H7 (cell line): ENCODE data around the gene MAST4. TPM values are rescaled to one million over a fixed set of nuclear protein-coding genes. Genes with fewer than 3 reads are reported as not detected.

Experiments
- DNase-seq: peaks from one replicate; pipeline ENCODE4 v3.0.0; 2012
- H3K27me3 ChIP-seq: 2 replicates; pipeline ENCODE4 v1.6.0; 2011; ENCODE audit warnings: mild to moderate bottlenecking, low read length; ENCODE audit not compliant: control insufficient read depth, insufficient read depth
- H3K36me3 ChIP-seq: replicated peaks from 2 replicates; pipeline ENCODE4 v1.5.1; 2011; ENCODE audit warnings: low read length; ENCODE audit not compliant: control insufficient read depth, insufficient read depth
- H3K4me3 ChIP-seq: 2 replicates; pipeline ENCODE4 v1.5.1; 2011; ENCODE audit warnings: low read depth, mild to moderate bottlenecking, control low read depth, low read length, moderate library complexity; ENCODE audit not compliant: insufficient read depth
- total RNA-seq: library from RNA; depleted of rRNA; stranded (reverse); fragments of >200 nt; shearing (Covaris generic); gene quantifications from 2 replicates; pipeline ENCODE4 v1.2.3, GENCODE V29; 2014

The MAST4 gene
- total RNA-seq, 1 experiment from 2014 or later, result 1.6 TPM

GRCh38 chr5:66717455-66718373, 121.5 kb downstream of the MAST4 start:
- Histone ChIP-seq H3K27me3 (no peaks in the 10 kb centered on the region), H3K4me3 (no peak overlapping the region), H3K36me3 (no peaks in the 10 kb centered on the region)
- no peak for DNase-seq

- no peak overlapping the region for H3K4me3 ChIP-seq
- DNase-seq, result no peak
- H3K27me3 ChIP-seq, result no peaks in the 10 kb centered on the region
- H3K36me3 ChIP-seq, result no peaks in the 10 kb centered on the region
Observed at GRCh38 chr5:66718374-66719002, 122.3 kb downstream of the MAST4 start.

DNA sequence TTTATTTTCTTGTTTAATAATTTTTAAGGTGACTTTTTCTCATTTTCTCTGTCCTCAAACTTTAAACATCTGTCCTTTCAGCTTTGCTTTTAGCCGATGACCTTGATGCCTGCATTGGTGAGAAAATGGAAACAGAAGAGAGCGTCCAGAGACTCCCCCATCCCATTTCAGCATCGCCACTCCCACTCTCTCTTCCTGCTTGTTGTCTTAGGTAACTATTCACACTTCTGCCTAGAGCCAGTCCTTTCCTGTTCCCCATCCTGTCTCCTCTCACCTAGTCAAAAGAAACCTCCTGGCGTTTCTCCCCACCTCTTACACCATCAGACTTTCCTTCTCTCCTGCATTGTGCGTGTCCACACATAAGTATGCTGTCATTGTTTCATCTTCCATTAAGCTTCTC, 124.6 kb downstream of the MAST4 start:
- no peak for DNase-seq
- no peaks in the 10 kb centered on the region for H3K27me3 ChIP-seq
- H3K4me3 ChIP-seq, result no peak overlapping the region
- no peaks in the 10 kb centered on the region for H3K36me3 ChIP-seq

DNA sequence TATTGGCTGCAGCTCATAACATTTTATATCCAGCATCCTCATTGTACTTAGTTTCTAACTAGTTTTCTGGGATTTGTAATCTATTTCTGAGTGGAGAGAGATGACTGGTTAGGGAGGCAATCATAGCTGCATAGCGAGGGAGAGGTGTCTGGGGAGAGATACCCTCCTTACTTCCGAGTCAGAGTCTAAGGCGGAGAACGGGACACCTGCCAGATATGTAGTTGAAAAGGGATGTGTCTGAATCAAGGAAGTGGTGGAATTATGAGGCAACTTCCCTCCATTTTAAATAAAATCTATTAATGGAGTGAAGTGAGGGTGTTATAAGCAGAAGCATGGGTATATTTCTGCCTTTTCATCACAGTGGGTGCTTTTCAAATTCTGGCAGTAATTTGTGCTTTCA, 126.5 kb downstream of the MAST4 start:
- H3K27me3 ChIP-seq, result no peaks in the 10 kb centered on the region
- no peak for DNase-seq
- no peaks in the 10 kb centered on the region for H3K36me3 ChIP-seq
- no peak overlapping the region for H3K4me3 ChIP-seq

DNA sequence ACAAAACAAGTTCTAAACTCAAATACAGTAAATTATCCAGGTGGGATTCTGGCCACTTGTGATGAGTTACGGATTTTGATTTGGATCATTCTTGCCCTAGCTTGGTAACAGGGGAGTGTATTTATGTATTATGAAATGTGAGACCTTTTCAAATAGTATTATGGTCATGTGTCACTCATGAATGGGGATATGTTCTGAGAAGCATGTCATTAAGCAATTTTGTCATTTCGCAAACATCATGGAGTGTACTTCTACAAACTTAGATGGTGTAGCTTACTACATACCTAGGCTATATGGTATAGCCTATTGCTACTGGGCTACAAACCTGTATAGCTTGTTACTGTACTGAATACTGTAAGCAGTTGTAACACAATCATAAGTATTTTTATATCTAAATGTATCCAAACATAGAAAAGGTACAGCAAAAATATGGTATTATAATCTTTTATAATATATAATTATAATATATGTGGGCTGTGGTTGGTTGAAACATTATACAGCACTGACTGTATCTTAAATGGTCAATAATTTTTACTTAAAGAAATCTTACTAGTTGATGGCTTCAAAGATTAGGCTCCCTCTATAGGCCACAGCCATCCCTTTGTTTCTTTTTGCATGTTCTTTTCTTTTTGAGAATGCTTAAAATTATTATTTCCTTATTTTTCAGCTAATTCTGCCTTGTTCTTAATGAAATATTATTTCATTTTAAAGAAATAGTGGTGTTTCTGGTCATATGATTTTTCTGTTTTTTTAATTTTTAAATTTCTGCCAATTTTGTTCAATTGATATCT, 128.4 kb downstream of the MAST4 start:
- Histone ChIP-seq H3K36me3 (no peaks in the 10 kb centered on the region), H3K4me3 (no peak overlapping the region), H3K27me3 (no peaks in the 10 kb centered on the region)
- no peak for DNase-seq

GRCh38 chr5:66727630-66728029, 131.4 kb downstream of the MAST4 start:
- H3K27me3 ChIP-seq, result no peaks in the 10 kb centered on the region
- no peaks in the 10 kb centered on the region for H3K36me3 ChIP-seq
- no peak overlapping the region for H3K4me3 ChIP-seq
- no peak for DNase-seq

DNA sequence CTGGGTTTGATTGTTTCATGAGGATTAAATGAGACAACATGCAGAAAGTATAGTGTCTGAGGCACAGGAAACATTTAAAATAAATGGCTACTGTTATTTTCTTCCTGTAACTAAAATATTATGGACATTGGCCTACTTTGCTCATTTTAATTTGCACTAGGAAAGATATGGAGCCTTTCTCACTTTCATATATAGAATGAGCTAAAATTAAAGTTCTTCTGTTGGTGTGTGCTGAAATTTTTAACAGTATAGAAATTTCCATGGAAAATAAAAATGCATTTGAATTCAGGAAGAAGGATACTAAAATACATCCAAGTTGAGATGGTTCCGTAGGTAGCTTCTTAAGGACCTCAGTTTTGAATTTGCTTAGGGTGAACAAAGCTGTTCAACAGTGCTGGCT, 131.9 kb downstream of the MAST4 start:
- Histone ChIP-seq H3K4me3 (no peak overlapping the region), H3K27me3 (no peaks in the 10 kb centered on the region), H3K36me3 (no peaks in the 10 kb centered on the region)
- DNase-seq, result no peak

- Histone ChIP-seq H3K27me3 (no peaks in the 10 kb centered on the region), H3K4me3 (no peak overlapping the region), H3K36me3 (no peaks in the 10 kb centered on the region)
- no peak for DNase-seq
Observed at GRCh38 chr5:66737096-66737495, 140.9 kb downstream of the MAST4 start.

GRCh38 chr5:66738136-66738535, 141.9 kb downstream of the MAST4 start:
- Histone ChIP-seq H3K36me3 (no peaks in the 10 kb centered on the region), H3K4me3 (no peak overlapping the region), H3K27me3 (no peaks in the 10 kb centered on the region)
- DNase-seq, result no peak

DNA sequence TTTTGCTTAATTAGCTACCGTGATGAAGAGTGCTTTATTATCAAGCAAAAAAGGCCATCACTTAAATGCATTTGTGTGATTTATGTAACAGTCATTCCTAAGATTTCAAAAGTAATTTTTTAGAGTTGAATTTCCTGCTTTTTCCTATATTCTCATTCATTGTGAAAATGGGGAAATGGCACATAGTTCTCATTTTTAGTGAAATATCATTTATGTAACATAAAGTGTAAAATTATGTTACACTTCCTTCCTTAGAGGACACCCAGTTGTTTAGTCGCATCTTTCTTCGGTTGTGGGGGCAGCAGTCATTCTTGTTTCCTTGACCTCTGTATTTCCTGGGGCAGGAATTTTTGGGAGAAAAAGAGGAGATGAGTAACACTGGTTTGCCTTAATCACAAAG, 142.8 kb downstream of the MAST4 start:
- no peak for DNase-seq
- Histone ChIP-seq H3K27me3 (no peaks in the 10 kb centered on the region), H3K4me3 (no peak overlapping the region), H3K36me3 (no peaks in the 10 kb centered on the region)

DNA sequence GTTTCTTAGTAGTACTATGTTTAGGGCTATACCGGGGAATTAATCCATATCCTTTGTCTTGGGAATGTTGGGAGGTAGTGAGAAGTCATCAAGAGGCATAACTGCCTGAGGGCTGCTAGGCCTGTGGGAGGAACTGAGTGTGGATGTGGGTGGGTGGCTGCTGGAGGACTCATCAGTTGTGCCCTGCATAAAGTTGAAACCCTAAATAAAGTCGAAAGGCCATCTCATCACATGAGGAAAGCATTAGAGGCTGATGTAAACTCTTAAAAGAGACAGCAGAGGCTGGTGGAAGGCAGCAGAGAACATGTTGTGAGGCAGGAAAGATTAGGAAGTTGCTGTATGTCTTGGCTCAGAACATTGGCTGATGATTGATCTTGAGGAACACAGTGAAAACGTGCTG, 143.8 kb downstream of the MAST4 start:
- DNase-seq, result no peak
- Histone ChIP-seq H3K36me3 (no peaks in the 10 kb centered on the region), H3K27me3 (no peaks in the 10 kb centered on the region), H3K4me3 (no peak overlapping the region)

- Histone ChIP-seq H3K36me3 (no peaks in the 10 kb centered on the region), H3K27me3 (no peaks in the 10 kb centered on the region), H3K4me3 (no peak overlapping the region)
- DNase-seq, result no peak
Observed at GRCh38 chr5:66741394-66741793, 145.2 kb downstream of the MAST4 start.

DNA sequence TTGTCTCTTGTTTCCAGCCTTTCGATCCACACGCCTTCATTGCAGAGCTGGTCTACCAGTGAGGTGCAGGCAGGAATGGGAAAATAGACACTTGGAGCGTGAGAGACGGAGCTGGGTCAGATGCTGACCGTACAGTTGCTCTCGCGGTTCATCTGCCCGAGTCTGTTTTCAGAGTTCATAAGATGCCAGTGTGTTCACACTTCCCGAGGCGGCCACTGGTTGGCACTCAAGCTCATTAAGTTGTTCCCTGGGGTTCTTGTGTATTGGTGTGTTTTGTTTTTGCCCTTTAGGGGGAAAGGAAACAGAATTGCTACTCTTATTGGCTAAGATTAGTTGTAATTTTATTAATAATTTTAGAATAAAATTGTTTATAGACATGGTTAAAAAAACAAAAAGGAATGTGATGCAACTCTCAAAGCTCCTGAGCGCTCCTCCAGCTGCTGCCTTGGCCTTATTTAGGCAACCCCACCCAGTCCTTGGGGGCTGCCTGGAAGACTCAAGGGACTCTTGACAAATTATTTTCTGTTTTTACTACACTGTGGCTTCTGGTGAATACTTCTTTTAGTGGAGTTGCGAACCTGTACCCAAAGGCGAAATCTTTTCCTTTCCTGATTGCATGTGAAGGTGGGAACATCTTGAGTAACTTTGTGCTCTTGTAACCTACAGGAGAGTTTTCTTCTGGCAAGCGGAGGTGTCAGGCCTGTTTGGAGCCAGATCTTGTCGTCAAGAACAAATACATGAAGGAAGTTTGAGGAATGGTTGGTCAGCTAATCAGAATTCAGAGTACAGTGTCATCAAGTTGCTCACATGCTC, 146.1 kb downstream of the MAST4 start:
- peak; percentile 48 for DNase-seq

GRCh38 chr5:66742896-66743247, 146.7 kb downstream of the MAST4 start:
- Histone ChIP-seq H3K4me3 (no peak overlapping the region), H3K36me3 (no peaks in the 10 kb centered on the region), H3K27me3 (no peaks in the 10 kb centered on the region)
- no peak for DNase-seq

More for the DNA sequence above, 146.1 kb downstream of the MAST4 start:
- no peaks in the 10 kb centered on the region for H3K36me3 ChIP-seq
- H3K4me3 ChIP-seq, result no peak overlapping the region
- no peaks in the 10 kb centered on the region for H3K27me3 ChIP-seq
